ENCODE data around the gene PSMF1.

PSMF1 gene

DNA sequence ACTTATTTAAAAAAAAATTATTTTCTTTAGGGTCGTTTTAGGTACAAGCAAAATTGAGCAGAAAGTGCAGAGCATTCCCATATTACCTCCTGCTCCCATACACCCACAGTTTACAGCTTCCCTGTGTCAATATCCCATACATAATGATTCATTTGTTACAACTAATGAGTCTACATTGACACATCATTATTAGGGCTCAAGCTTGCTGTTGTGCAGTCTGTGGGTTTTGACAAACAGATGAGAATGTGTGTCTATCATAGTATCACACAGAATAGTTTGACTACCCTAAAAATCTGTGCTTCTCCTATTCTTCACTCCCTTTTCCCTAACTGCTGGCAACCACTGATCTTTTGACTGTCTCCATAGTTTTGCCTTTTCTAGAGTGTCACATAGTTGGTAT, 9.4 kb downstream of the PSMF1 start:
- H4K20me1 ChIP-seq (ENCODE audit: control insufficient read depth, insufficient read depth, low read depth, low read length), result no peaks in the 10 kb centered on the region
- H3K27ac ChIP-seq (ENCODE audit: low read depth, low read length), result no peak overlapping the region
- H3F3A ChIP-seq (ENCODE audit: control insufficient read depth, insufficient read depth), result no peaks in the 10 kb centered on the region
- H3K9me3 ChIP-seq (ENCODE audit: control insufficient read depth, insufficient read depth, low read length), result no peaks in the 10 kb centered on the region
- H3K4me1 ChIP-seq (ENCODE audit: control insufficient read depth, low read length), result no peaks in the 10 kb centered on the region
- H3K27me3 ChIP-seq (ENCODE audit: control insufficient read depth, low read length), result no peaks in the 10 kb centered on the region
- TF ChIP-seq, protein P1, sequence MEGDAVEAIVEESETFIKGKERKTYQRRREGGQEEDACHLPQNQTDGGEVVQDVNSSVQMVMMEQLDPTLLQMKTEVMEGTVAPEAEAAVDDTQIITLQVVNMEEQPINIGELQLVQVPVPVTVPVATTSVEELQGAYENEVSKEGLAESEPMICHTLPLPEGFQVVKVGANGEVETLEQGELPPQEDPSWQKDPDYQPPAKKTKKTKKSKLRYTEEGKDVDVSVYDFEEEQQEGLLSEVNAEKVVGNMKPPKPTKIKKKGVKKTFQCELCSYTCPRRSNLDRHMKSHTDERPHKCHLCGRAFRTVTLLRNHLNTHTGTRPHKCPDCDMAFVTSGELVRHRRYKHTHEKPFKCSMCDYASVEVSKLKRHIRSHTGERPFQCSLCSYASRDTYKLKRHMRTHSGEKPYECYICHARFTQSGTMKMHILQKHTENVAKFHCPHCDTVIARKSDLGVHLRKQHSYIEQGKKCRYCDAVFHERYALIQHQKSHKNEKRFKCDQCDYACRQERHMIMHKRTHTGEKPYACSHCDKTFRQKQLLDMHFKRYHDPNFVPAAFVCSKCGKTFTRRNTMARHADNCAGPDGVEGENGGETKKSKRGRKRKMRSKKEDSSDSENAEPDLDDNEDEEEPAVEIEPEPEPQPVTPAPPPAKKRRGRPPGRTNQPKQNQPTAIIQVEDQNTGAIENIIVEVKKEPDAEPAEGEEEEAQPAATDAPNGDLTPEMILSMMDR (IDR thresholded peaks at IDR 0.05; ENCODE audit: low read depth, low read length, poor library complexity, severe bottlenecking), result no peak
- no peak for TF ChIP-seq EZH2phosphoT487 (IDR thresholded peaks at IDR 0.05; ENCODE audit: borderline replicate concordance, low read length)
- peaks cover 38% of the 10 kb centered on the region for H3K79me2 ChIP-seq (ENCODE audit: control insufficient read depth, low read length)
- no peaks in the 10 kb centered on the region for H3K9me2 ChIP-seq (replicated peaks; ENCODE audit: control insufficient read depth, low read length)
- no peak overlapping the region for H3K4me2 ChIP-seq (ENCODE audit: low read length)
- H3K36me3 ChIP-seq (ENCODE audit: control insufficient read depth, low read length), result peaks cover 84% of the 10 kb centered on the region
- no peak overlapping the region for H3K4me3 ChIP-seq (ENCODE audit: low read length)

- H3F3A ChIP-seq (ENCODE audit: control insufficient read depth, insufficient read depth), result no peaks in the 10 kb centered on the region
- TF ChIP-seq, protein P1 (IDR thresholded peaks at IDR 0.05; ENCODE audit: low read depth, low read length, poor library complexity, severe bottlenecking), result no peak
- no peak for TF ChIP-seq EZH2phosphoT487 (IDR thresholded peaks at IDR 0.05; ENCODE audit: borderline replicate concordance, low read length)
- H3K36me3 ChIP-seq (ENCODE audit: control insufficient read depth, low read length), result peaks cover 84% of the 10 kb centered on the region
- no peak overlapping the region for H3K4me2 ChIP-seq (ENCODE audit: low read length)
- no peaks in the 10 kb centered on the region for H3K9me3 ChIP-seq (ENCODE audit: control insufficient read depth, insufficient read depth, low read length)
- no peak overlapping the region for H3K27ac ChIP-seq (ENCODE audit: low read depth, low read length)
- no peak overlapping the region for H3K4me3 ChIP-seq (ENCODE audit: low read length)
- H3K9me2 ChIP-seq (replicated peaks; ENCODE audit: control insufficient read depth, low read length), result no peaks in the 10 kb centered on the region
- H3K27me3 ChIP-seq (ENCODE audit: control insufficient read depth, low read length), result no peaks in the 10 kb centered on the region
- no peaks in the 10 kb centered on the region for H4K20me1 ChIP-seq (ENCODE audit: control insufficient read depth, insufficient read depth, low read depth, low read length)
- H3K79me2 ChIP-seq (ENCODE audit: control insufficient read depth, low read length), result peaks cover 29% of the 10 kb centered on the region
- H3K4me1 ChIP-seq (ENCODE audit: control insufficient read depth, low read length), result no peaks in the 10 kb centered on the region
These were observed 11.8 kb downstream of the PSMF1 start for GRCh38 chr20:1130058-1130694.

DNA sequence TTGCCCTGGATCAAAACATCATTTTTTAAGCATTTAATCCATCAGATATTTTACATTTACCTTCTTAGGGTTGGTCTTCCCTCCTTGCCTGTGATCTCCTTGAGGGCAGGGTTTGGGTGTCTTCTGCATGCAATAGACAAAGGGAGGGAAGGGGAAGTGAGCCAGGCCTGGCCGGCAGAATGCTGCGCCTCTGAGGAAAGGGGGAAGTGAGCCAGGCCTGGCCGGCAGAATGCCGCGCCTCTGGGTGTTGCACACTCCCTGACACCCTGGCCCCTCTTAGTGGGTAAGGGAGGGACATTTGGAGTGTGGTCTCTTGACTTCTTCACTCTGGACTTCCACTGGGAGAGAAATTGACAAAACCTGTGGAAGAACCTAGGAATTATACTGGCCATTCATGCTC, 12.4 kb downstream of the PSMF1 start:
- Histone ChIP-seq H3K27ac (ENCODE audit: low read depth, low read length) (no peak overlapping the region), H3K36me3 (ENCODE audit: control insufficient read depth, low read length) (peaks cover 84% of the 10 kb centered on the region), H3K79me2 (ENCODE audit: control insufficient read depth, low read length) (peaks cover 27% of the 10 kb centered on the region), H3K4me3 (ENCODE audit: low read length) (no peak overlapping the region), H3F3A (ENCODE audit: control insufficient read depth, insufficient read depth) (no peaks in the 10 kb centered on the region), H3K27me3 (ENCODE audit: control insufficient read depth, low read length) (no peaks in the 10 kb centered on the region), H4K20me1 (ENCODE audit: control insufficient read depth, insufficient read depth, low read depth, low read length) (no peaks in the 10 kb centered on the region), H3K9me2 (replicated peaks; ENCODE audit: control insufficient read depth, low read length) (no peaks in the 10 kb centered on the region), H3K9me3 (ENCODE audit: control insufficient read depth, insufficient read depth, low read length) (no peaks in the 10 kb centered on the region), H3K4me1 (ENCODE audit: control insufficient read depth, low read length) (no peaks in the 10 kb centered on the region), H3K4me2 (ENCODE audit: low read length) (no peak overlapping the region)
- TF ChIP-seq EZH2phosphoT487 (IDR thresholded peaks at IDR 0.05; ENCODE audit: borderline replicate concordance, low read length), result no peak
- TF ChIP-seq, protein P1 (IDR thresholded peaks at IDR 0.05; ENCODE audit: low read depth, low read length, poor library complexity, severe bottlenecking), result no peak

All from DOHH2 (cell line).